PC-3 (cell line): ENCODE measurements around the gene ZCCHC3. TPM values are rescaled to one million over a fixed set of nuclear protein-coding genes. Genes with fewer than 3 reads are reported as not detected.
A peak's percentile ranks its signal among the peaks of the same experiment; 100 is the strongest.

Source experiments
- ATAC-seq: fragments of 200-7000 bp; cut with Tn5 transposase; 2 replicates; pipeline ENCODE4 v1.9.1; 2020; ENCODE audit warnings: mild to moderate bottlenecking, moderate library complexity
- BruUV-seq: library from RNA; stranded (reverse); fragments of 400-500 nt; replicated peaks from 2 replicates; lab custom pipeline; 2021; lab: Mats Ljungman, UMichigan
- CTCF ChIA-PET: fragments of 300-600 bp; sonication (Branson Sonifier 250); formaldehyde crosslinking; loops from one replicate; lab custom pipeline; 2022; ENCODE audit warnings: antibody characterized with exemption; lab: Charles Lee
- POLR2A ChIA-PET: fragments of 300-600 bp; sonication (Branson Sonifier 250); formaldehyde crosslinking; loops from one replicate; lab custom pipeline; 2022; ENCODE audit warnings: antibody characterized with exemption; ENCODE audit not compliant: unreplicated experiment; lab: Charles Lee
- DNase-seq: peaks from one replicate; pipeline ENCODE4 v3.0.0-alpha.2; 2015
- H2AFZ ChIP-seq: fragments of 300-600 bp; sonication (generic); 2 replicates; pipeline ENCODE4 v1.6.0; 2016; ENCODE audit warnings: antibody characterized with exemption, low read length
- H3F3A ChIP-seq: fragments of 300-600 bp; sonication (generic); one replicate; pipeline ENCODE4 v1.6.0; 2017; ENCODE audit warnings: antibody characterized with exemption, low read length, control low read depth, mild to moderate bottlenecking; ENCODE audit not compliant: unreplicated experiment
- H3K27ac ChIP-seq: fragments of 300-600 bp; sonication (generic); 2 replicates; pipeline ENCODE4 v1.5.1; 2016; ENCODE audit warnings: mild to moderate bottlenecking, low read length
- H3K27me3 ChIP-seq: fragments of 300-600 bp; sonication (generic); 2 replicates; pipeline ENCODE4 v1.6.1; 2016; ENCODE audit warnings: low read length, mixed read lengths
- H3K36me3 ChIP-seq: fragments of 300-600 bp; sonication (generic); 2 replicates; pipeline ENCODE4 v1.6.1; 2016; ENCODE audit warnings: low read depth, mixed run types, low read length, mixed read lengths
- H3K4me1 ChIP-seq: fragments of 300-600 bp; sonication (generic); 2 replicates; pipeline ENCODE4 v1.5.1; 2016; ENCODE audit warnings: low read length; ENCODE audit not compliant: insufficient read depth
- H3K4me2 ChIP-seq: fragments of 300-600 bp; sonication (generic); 2 replicates; pipeline ENCODE4 v1.6.0; 2016; ENCODE audit warnings: low read length
- H3K4me3 ChIP-seq: fragments of 300-600 bp; sonication (generic); 2 replicates; pipeline ENCODE4 v1.5.1; 2016; ENCODE audit warnings: mild to moderate bottlenecking, low read length, mixed read lengths
- H3K79me2 ChIP-seq: fragments of 300-600 bp; sonication (generic); 2 replicates; pipeline ENCODE4 v1.6.1; 2017; ENCODE audit warnings: low read length, mixed read lengths
- H3K9ac ChIP-seq: fragments of 300-600 bp; sonication (generic); 2 replicates; pipeline ENCODE4 v1.6.0; 2016; ENCODE audit warnings: mild to moderate bottlenecking, low read length
- H3K9me2 ChIP-seq: fragments of 300-600 bp; sonication (generic); replicated peaks from 2 replicates; pipeline ENCODE4 v1.6.1; 2016; ENCODE audit warnings: mixed run types, low read length, mixed read lengths
- H3K9me3 ChIP-seq: fragments of 300-600 bp; sonication (generic); 2 replicates; pipeline ENCODE4 v1.6.1; 2016; ENCODE audit warnings: low read length, mixed read lengths
- H4K20me1 ChIP-seq: fragments of 300-600 bp; sonication (generic); 2 replicates; pipeline ENCODE4 v1.6.1; 2016; ENCODE audit warnings: low read length, mixed read lengths
- CTCF ChIP-seq: fragments of 300-600 bp; sonication (generic); conservative IDR thresholded peaks from 2 replicates; pipeline ENCODE4 v1.5.1; 2017; ENCODE audit warnings: antibody characterized with exemption, low read depth, mild to moderate bottlenecking, low read length
- EZH2 ChIP-seq: fragments of 300-600 bp; sonication (generic); IDR thresholded peaks from one replicate; pipeline ENCODE4 v1.6.1; 2017; ENCODE audit warnings: antibody characterized with exemption, mild to moderate bottlenecking, low read length; ENCODE audit not compliant: unreplicated experiment
- EZH2phosphoT487 ChIP-seq: fragments of 300-600 bp; sonication (generic); IDR thresholded peaks from 2 replicates; pipeline ENCODE4 v1.6.1; 2018; ENCODE audit warnings: mild to moderate bottlenecking, antibody characterized with exemption, low read length, borderline replicate concordance
- intact Hi-C: fragments of 100-400 bp; cut with micrococcal nuclease; formaldehyde crosslinking; loops from 2 replicates; pipeline ENCODE4 v1.9.0; 2023
- total RNA-seq: library from RNA; depleted of rRNA; stranded (reverse); fragments of >200 nt; gene quantifications from 2 replicates; pipeline ENCODE4 v1.2.3, GENCODE V29; 2014

The ZCCHC3 gene
- total RNA-seq, 1 experiment from 2014 or later, result 18.5 TPM

GRCh38 chr20:298776-299391, 1.5 kb downstream of the ZCCHC3 start:
- H3K4me1 ChIP-seq, result peaks cover 29% of the 10 kb centered on the region
- peak overlapping the region; percentile 80 for H3K4me3 ChIP-seq
- CTCF ChIA-PET, result interaction anchor here (0.5 kb wide), 1 partner anchor 34 kb away, joined by 5 read pairs; no protein-coding TSS in a partner anchor
- H4K20me1 ChIP-seq, result peaks cover 32% of the 10 kb centered on the region
- ATAC-seq (no peak), DNase-seq (no peak)
- H3K36me3 ChIP-seq, result no peaks in the 10 kb centered on the region
- POLR2A ChIA-PET, result interaction anchor here (0.7 to 1.0 kb wide), 3 partner anchors 24 to 72 kb away, joined by 3 to 44 read pairs (median 4); partner anchors contain the start of gene SOX12
- H3K27ac ChIP-seq, result peak overlapping the region; percentile 75
- H3K9ac ChIP-seq, result peak overlapping the region; percentile 96
- peak overlapping the region; percentile 93 for H3K4me2 ChIP-seq
- H2AFZ ChIP-seq, result peak overlapping the region; percentile 78; the same call in 1 of the 2 replicates
- intact Hi-C loops, result no loop called here
- peaks cover 49% of the 10 kb centered on the region for H3K79me2 ChIP-seq
- H3K9me2 ChIP-seq, result no peaks in the 10 kb centered on the region
- H3K9me3 ChIP-seq, result no peaks in the 10 kb centered on the region
- no TSS peak for BruUV-seq
- H3F3A ChIP-seq, result no peaks in the 10 kb centered on the region
- no peak for TF ChIP-seq EZH2phosphoT487
- TF ChIP-seq EZH2, result no peak
- no peak for TF ChIP-seq CTCF
- H3K27me3 ChIP-seq, result no peaks in the 10 kb centered on the region

DNA sequence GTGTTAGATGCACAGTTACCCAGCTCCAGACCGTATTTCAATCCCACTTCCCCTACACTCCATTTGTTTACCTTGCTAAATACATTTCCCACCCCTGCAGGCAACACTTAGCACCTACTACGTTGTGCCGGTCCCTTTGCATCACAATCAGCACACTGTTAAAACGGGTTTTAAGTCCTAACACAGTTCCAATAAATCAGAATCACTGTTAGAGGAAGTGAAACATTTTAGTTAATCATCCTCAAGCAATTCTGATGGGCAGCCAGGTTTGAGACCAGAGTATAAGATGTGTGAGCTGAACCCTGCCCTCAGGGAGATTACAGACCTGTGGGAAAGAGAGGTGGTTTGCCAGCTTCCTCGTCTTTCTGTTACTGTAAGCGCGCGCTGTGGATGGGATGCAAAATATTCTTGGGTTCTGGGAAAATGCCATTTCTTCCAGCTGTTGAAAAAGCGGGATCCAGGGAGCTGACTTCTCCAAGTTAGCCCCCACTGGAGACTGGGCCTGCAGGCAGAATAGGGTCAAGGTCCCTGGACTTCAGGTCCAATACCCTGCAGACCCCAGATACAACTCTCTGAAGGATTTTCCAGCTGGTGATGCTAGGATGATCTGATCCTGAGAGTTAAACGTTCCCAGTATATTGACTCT, 3.1 kb downstream of the ZCCHC3 start:
- intact Hi-C loops, result no loop called here
- ATAC-seq (no peak), DNase-seq (no peak)
- CTCF ChIA-PET, result interaction anchor here (0.8 kb wide), 1 partner anchor 32 kb away, joined by 4 read pairs; no protein-coding TSS in a partner anchor
- Histone ChIP-seq H3F3A (no peaks in the 10 kb centered on the region), H3K36me3 (no peaks in the 10 kb centered on the region), H3K4me3 (peak overlapping the region; percentile 80), H3K27me3 (no peaks in the 10 kb centered on the region), H3K4me1 (peaks cover 29% of the 10 kb centered on the region), H3K4me2 (peak overlapping the region; percentile 93), H3K27ac (no peak overlapping the region), H3K9me3 (no peaks in the 10 kb centered on the region), H2AFZ (no peak overlapping the region), H4K20me1 (peaks cover 32% of the 10 kb centered on the region), H3K9me2 (no peaks in the 10 kb centered on the region), H3K79me2 (peaks cover 49% of the 10 kb centered on the region), H3K9ac (no peak overlapping the region)
- POLR2A ChIA-PET, result interaction anchor here (0.5 kb wide), 1 partner anchor 42 kb away, joined by 4 read pairs; no protein-coding TSS in a partner anchor
- TF ChIP-seq EZH2phosphoT487 (no peak), CTCF (no peak), EZH2 (no peak)
- BruUV-seq, result no TSS peak
